Lower lobe of right lung (tissue), 2 donors: ENCODE measurements around the gene FBXO2. TPM values are rescaled to one million over a fixed set of nuclear protein-coding genes. Genes with fewer than 3 reads are reported as not detected.

ENCODE experiments used
- ATAC-seq, 2 donors: fragments of 200-7000 bp; cut with Tn5 transposase; one replicate each; pipeline ENCODE4 v1.9.1; 2020 to 2022; ENCODE audit warnings: mild to moderate bottlenecking in 2 of 2, moderate library complexity in 2 of 2
- DNase-seq: peaks from one replicate; pipeline ENCODE4 v3.0.0-alpha.2; 2020
- H3K27ac ChIP-seq: fragments of 200-600 bp; one replicate; pipeline ENCODE4 v1.8.0; 2022
- H3K27me3 ChIP-seq: fragments of 200-600 bp; one replicate; pipeline ENCODE4 v1.8.0; 2022; ENCODE audit warnings: low read depth
- H3K36me3 ChIP-seq: fragments of 200-600 bp; one replicate; pipeline ENCODE4 v1.8.0; 2022; ENCODE audit warnings: mild to moderate bottlenecking
- H3K4me1 ChIP-seq: fragments of 200-600 bp; one replicate; pipeline ENCODE4 v1.8.0; 2022
- H3K4me3 ChIP-seq: fragments of 200-600 bp; one replicate; pipeline ENCODE4 v1.8.0; 2022; ENCODE audit warnings: mild to moderate bottlenecking
- H3K9me3 ChIP-seq: fragments of 200-600 bp; one replicate; pipeline ENCODE4 v1.8.0; 2022
- CTCF ChIP-seq: fragments of 200-600 bp; IDR thresholded peaks from one replicate; pipeline ENCODE4 v1.8.0; 2022; ENCODE audit warnings: antibody characterized with exemption, mild to moderate bottlenecking
- intact Hi-C: fragments of 100-400 bp; cut with DNase I; formaldehyde crosslinking; loops from one replicate; pipeline ENCODE4 v1.11.0; 2022
- long read RNA-seq: library from polyadenylated mRNA; unstranded; transcript quantifications from one replicate; pipeline ENCODE4 v2.0.0, GENCODE V29; 2021
- total RNA-seq: library from RNA; stranded (reverse); fragmentation: NEBNext Ultra II Directional; extraction: Animal tissue kit (Norgen Biotek cat#: 25700); gene quantifications from one replicate; pipeline ENCODE4 v1.2.1, GENCODE V29; 2021
- donor health status: DM: no; HTN: yes; CAD: no; lungs with severe emphysema.

The FBXO2 gene
- total RNA-seq: 13.4 TPM
- long read RNA-seq, transcript FBXO2-201 (6 exons, 1,560 nt): major isoform, 24 of 50 reads
- long read RNA-seq, partial matches to known transcripts: 26 of 50 reads
- long read RNA-seq, other reads (novel, unspliced or antisense): 0 of 50 reads

- ATAC-seq (peak; percentile 80 to 84), DNase-seq (peak; percentile 82)
- H3K36me3 ChIP-seq: peaks cover 4% of the 10 kb centered on the region
- peak within 1 kb of the TSS; percentile 73 for H3K27ac ChIP-seq
- H3K27me3 ChIP-seq: peaks cover 8% of the 10 kb centered on the region
- no peaks in the 10 kb centered on the region for H3K9me3 ChIP-seq
- intact Hi-C loops: no loop called here
- peak within 1 kb of the TSS; percentile 68 for H3K4me3 ChIP-seq
- no peak for TF ChIP-seq CTCF
- H3K4me1 ChIP-seq: peaks cover 29% of the 10 kb centered on the region
Measured at GRCh38 chr1:11654137-11654938, at the start of gene FBXO2, which contains the start of gene FBXO44. Gene FBXO2, minus strand, starts transcription at chr1:11654429. Its CDS starts 89 bp downstream, at chr1:11654340. Gene FBXO44, plus strand, starts transcription at chr1:11654877. Its CDS starts 959 bp downstream, at chr1:11655836.

GRCh38 chr1:11703357-11704193 is 49.3 kb upstream of the FBXO2 start:
- Histone ChIP-seq H3K4me3 (no peak overlapping the region), H3K27me3 (peaks cover 32% of the 10 kb centered on the region), H3K27ac (no peak overlapping the region), H3K4me1 (no peaks in the 10 kb centered on the region), H3K9me3 (no peaks in the 10 kb centered on the region), H3K36me3 (no peaks in the 10 kb centered on the region)
- ATAC-seq (no peak), DNase-seq (no peak)
- no peak for TF ChIP-seq CTCF
- intact Hi-C loops: no loop called here

- DNase-seq: no peak
- intact Hi-C loops: no loop called here
- ATAC-seq: no peak
- H3K36me3 ChIP-seq: no peaks in the 10 kb centered on the region
- H3K9me3 ChIP-seq: no peaks in the 10 kb centered on the region
- TF ChIP-seq CTCF: no peak
- no peak overlapping the region for H3K27ac ChIP-seq
- no peaks in the 10 kb centered on the region for H3K4me1 ChIP-seq
- peaks cover 32% of the 10 kb centered on the region for H3K27me3 ChIP-seq
- H3K4me3 ChIP-seq: no peak overlapping the region
Measured at GRCh38 chr1:11701981-11702803, 48.0 kb upstream of the FBXO2 start.

- peaks cover 32% of the 10 kb centered on the region for H3K27me3 ChIP-seq
- H3K4me3 ChIP-seq: no peak overlapping the region
- no peak for ATAC-seq
- no peaks in the 10 kb centered on the region for H3K9me3 ChIP-seq
- no peak overlapping the region for H3K27ac ChIP-seq
- no peaks in the 10 kb centered on the region for H3K36me3 ChIP-seq
- TF ChIP-seq CTCF: no peak
- no peaks in the 10 kb centered on the region for H3K4me1 ChIP-seq
- intact Hi-C loops: no loop called here
- no peak for DNase-seq
Measured at GRCh38 chr1:11701551-11701961, 47.3 kb upstream of the FBXO2 start.
